22Rv1 (cell line): ENCODE data around the gene TTC1.
"Not testable (repeated sequence)": the region's sequence is repeated elsewhere in the genome, so short reads cannot be mapped to it uniquely, and the experiment has no call there.

Experiments
- H3K27ac ChIP-seq: fragments of 450-650 bp; 2 replicates; pipeline ENCODE4 v1.5.1; 2017
- ZFX ChIP-seq: fragments of 450-650 bp; IDR thresholded peaks from 2 replicates; pipeline ENCODE4 v1.6.1; 2017; ENCODE audit warnings: antibody characterized with exemption, borderline replicate concordance
- TF ChIP-seq, protein P1 (sequence below): fragments of 450-650 bp; IDR thresholded peaks from 2 replicates; pipeline ENCODE4 v1.5.1; 2017; ENCODE audit warnings: mild to moderate bottlenecking

The TTC1 gene, protein sequence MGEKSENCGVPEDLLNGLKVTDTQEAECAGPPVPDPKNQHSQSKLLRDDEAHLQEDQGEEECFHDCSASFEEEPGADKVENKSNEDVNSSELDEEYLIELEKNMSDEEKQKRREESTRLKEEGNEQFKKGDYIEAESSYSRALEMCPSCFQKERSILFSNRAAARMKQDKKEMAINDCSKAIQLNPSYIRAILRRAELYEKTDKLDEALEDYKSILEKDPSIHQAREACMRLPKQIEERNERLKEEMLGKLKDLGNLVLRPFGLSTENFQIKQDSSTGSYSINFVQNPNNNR

GRCh38 chr5:160008877-160009590 is at the start of gene TTC1:
TSS of gene TTC1 (plus strand) at chr5:160009139. CDS start at chr5:160010529, 1,390 bp downstream.
- no peak for TF ChIP-seq ZFX
- TF ChIP-seq, protein P1, sequence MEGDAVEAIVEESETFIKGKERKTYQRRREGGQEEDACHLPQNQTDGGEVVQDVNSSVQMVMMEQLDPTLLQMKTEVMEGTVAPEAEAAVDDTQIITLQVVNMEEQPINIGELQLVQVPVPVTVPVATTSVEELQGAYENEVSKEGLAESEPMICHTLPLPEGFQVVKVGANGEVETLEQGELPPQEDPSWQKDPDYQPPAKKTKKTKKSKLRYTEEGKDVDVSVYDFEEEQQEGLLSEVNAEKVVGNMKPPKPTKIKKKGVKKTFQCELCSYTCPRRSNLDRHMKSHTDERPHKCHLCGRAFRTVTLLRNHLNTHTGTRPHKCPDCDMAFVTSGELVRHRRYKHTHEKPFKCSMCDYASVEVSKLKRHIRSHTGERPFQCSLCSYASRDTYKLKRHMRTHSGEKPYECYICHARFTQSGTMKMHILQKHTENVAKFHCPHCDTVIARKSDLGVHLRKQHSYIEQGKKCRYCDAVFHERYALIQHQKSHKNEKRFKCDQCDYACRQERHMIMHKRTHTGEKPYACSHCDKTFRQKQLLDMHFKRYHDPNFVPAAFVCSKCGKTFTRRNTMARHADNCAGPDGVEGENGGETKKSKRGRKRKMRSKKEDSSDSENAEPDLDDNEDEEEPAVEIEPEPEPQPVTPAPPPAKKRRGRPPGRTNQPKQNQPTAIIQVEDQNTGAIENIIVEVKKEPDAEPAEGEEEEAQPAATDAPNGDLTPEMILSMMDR = no peak
- H3K27ac ChIP-seq = peak within 1 kb of the TSS; percentile 72

DNA sequence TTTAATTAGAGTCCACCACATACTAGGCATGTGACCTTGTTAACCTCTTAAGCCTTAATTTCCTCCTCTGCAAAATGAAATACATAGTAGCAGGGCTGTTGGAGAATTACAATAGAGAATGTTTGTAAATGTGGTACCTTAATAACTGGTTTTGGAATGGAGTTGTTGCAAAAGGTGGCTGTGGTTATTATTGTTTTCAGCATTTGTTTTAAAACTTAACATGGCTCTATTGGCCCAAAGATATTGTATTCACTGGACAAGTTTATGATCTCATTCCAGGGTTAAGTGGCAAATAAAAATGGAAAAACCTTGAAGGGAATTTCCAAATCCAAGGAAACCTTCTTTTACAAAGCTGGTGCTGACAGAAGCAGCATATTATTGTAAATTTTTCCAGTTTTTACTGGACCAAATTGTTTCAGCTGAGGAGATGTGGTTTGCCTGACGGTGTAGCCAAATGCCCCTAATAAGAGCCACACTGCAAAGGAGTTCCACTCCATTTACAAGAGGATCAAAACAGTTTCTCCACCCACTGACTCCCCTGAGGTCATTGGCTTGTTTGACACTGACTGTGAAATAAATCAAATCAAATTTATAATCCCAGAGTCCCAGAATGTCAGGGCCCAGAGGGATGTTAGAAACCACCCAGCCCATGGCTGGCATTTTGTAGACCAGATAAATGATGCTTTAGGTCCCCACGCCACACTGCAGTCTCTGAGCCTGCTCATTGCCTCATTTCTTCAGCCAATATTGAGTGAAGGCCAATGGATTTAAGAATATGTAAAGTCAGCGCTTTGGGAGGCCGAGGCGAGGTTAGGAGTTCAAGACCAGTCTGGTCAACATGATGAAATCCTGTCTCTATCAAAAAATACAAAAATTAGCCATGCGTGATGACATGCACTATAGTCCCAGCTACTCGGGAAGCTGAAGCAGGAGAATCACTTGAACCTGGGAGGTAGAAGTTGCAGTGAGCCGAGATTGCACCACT is 47.5 kb upstream of the TTC1 start:
- TF ChIP-seq ZFX = no peak
- TF ChIP-seq, protein P1 = no peak
- H3K27ac ChIP-seq = no peak overlapping the region

DNA sequence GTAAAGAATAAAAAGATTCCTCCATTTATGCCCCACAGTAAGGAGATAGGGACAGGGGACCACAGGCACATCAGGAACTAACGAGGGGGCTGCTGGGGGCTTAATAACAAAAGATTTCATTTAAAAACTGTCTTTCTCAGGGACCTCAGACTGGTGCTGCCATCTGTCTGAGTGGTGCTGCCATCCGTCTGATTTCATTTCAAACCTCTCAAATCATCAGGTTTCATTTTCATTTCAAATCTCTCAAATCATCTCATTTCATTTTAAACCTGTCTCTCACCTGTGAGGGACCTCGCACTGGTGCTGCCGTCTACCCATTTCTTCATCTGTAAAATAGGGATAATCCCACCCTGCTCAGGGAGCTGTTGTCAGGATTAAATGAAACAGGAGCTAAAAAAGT is 46.7 kb upstream of the TTC1 start:
- TF ChIP-seq, protein P1 = no peak
- no peak for TF ChIP-seq ZFX
- no peak overlapping the region for H3K27ac ChIP-seq

DNA sequence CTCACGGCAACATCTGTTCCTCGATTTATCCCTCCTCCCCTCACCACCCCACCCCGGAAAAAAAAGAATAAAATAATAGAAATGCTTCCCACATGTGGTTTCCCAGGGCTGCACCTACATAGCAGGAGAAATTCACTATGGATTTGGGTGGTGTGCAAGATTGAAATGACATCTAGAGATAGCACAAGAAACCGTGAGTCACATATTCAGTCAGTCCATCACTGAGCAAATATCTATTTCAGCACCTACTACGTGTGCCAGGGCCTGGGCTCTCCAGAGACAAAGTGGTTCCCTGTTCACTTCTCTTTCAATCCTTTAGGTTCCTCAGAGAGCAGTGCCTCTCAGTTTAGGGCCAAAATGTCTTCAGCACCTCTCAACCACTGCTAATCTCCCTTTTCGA is 45.0 kb upstream of the TTC1 start:
- no peak overlapping the region for H3K27ac ChIP-seq
- TF ChIP-seq, protein P1 = no peak
- TF ChIP-seq ZFX = no peak

DNA sequence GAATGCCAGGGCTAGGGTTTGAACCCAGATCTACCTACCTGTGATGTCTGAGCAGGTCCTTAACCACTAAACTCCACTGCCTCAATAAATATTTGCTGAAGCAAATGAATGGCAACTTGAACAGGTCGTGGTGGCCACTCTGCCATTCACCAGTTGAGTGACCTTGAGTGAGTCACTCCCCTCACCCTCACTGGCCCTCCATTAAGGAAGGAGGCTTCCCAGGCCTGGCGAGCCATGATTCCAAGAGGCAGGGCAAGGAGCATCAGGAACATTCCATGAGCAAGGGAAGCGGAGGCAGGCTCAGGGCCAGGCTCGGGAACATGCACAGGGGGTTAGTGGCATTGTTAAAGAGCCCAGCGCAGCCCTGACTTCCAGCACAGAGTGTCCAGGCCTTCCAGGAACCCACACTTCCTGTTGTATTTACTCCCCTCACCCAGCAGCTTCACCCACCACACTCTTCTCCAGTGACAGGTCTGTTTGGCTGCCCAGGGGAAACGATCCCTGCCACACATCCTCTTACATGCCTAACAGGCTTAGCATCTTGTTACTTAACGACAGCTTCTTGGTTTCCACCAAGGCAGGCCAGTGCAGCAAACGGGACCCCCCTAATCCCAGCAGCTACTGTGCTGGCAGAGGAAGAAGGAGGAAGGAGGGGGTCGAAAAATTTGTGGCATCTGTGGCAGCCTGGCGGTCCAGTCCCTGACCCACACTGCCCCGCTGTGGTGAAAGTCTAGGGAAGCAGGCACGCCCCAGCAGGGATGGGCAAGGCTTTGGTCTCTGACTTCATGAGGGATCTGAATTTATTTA is 43.7 kb upstream of the TTC1 start:
- TF ChIP-seq, protein P1 = peak; percentile 69
- TF ChIP-seq ZFX = no peak
- H3K27ac ChIP-seq = no peak overlapping the region

DNA sequence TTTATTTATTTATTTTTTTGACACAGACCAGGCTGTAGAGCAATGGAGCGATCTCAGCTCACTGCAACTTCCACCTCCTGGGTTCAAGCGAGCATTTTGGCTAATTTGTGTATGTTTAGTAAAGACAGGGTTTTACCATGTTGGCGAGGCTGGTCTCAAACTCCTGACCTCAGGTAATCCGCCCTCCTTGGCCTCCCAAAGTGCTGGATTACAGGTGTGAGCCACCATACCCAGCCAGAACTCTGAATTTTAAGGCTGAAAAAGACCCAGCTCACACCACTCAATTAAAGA is 43.2 kb upstream of the TTC1 start:
- H3K27ac ChIP-seq = not testable (repeated sequence)
- TF ChIP-seq, protein P1 = peak; percentile 36
